HG02885 (cell line): Measurements from ENCODE around the gene SLC9A7.
"Not testable (repeated sequence)": the region's sequence is repeated elsewhere in the genome, so short reads cannot be mapped to it uniquely, and the experiment has no call there.

Experiments
- ATAC-seq: cut with Tn5 transposase; IDR thresholded peaks from one replicate; pipeline ENCODE4 v1.9.1; 2021; ENCODE audit warnings: mild to moderate bottlenecking; ENCODE audit not compliant: unreplicated experiment, poor library complexity

SLC9A7 gene

GRCh38 chrX:46758956-46759644 is at the start of gene SLC9A7:
TSS of gene SLC9A7 (minus strand) at chrX:46759118. CDS start at chrX:46759029, 89 bp downstream.
- ATAC-seq, result peak; percentile 75

- no peak for ATAC-seq
Observed at GRCh38 chrX:46805270-46805669, 46.4 kb upstream of the SLC9A7 start.

GRCh38 chrX:46803140-46803539 is 44.2 kb upstream of the SLC9A7 start:
- no peak for ATAC-seq

GRCh38 chrX:46796574-46797191 is 37.8 kb upstream of the SLC9A7 start:
- peak; percentile 64 for ATAC-seq

- no peak for ATAC-seq
Observed at GRCh38 chrX:46793386-46794143, 34.6 kb upstream of the SLC9A7 start.

- peak; percentile 26 for ATAC-seq
Observed at GRCh38 chrX:46792810-46793188, 33.9 kb upstream of the SLC9A7 start.

- ATAC-seq, result peak; percentile 52
Observed at GRCh38 chrX:46791927-46792809, 33.2 kb upstream of the SLC9A7 start.

GRCh38 chrX:46788902-46789301 is 30.0 kb upstream of the SLC9A7 start:
- ATAC-seq, result no peak

- ATAC-seq, result not testable (repeated sequence)
Observed at GRCh38 chrX:46784437-46784836, 25.5 kb upstream of the SLC9A7 start.

- no peak for ATAC-seq
Observed at GRCh38 chrX:46782034-46782433, 23.1 kb upstream of the SLC9A7 start.

- no peak for ATAC-seq
Observed at GRCh38 chrX:46777971-46778810, 19.3 kb upstream of the SLC9A7 start.

GRCh38 chrX:46770817-46771163 is 11.9 kb upstream of the SLC9A7 start:
- ATAC-seq, result no peak

GRCh38 chrX:46770000-46770816 is 11.3 kb upstream of the SLC9A7 start:
- no peak for ATAC-seq

GRCh38 chrX:46762963-46763362 is 4.0 kb upstream of the SLC9A7 start:
- no peak for ATAC-seq

- ATAC-seq, result no peak
Observed at GRCh38 chrX:46759645-46759974, 692 bp upstream of the SLC9A7 start.

GRCh38 chrX:46758163-46758955 is 559 bp downstream of the SLC9A7 start:
- peak; percentile 18 for ATAC-seq

- ATAC-seq, result no peak
Observed at GRCh38 chrX:46757593-46757992, 1.3 kb downstream of the SLC9A7 start.

- ATAC-seq, result no peak
Observed at GRCh38 chrX:46757052-46757451, 1.9 kb downstream of the SLC9A7 start.
